MG63 (cell line): ENCODE results near the gene EPHB1. TPM values are rescaled to one million over a fixed set of nuclear protein-coding genes. Genes with fewer than 3 reads are reported as not detected.
"Not testable (repeated sequence)": the region's sequence is repeated elsewhere in the genome, so short reads cannot be mapped to it uniquely, and the experiment has no call there.

Source experiments
- DNase-seq: peaks from one replicate; pipeline ENCODE4 v3.0.0-alpha.2; 2020
- H3K27me3 ChIP-seq: fragments of 250-450 bp; sonication (Bioruptor Pico); 2 replicates; pipeline ENCODE4 v1.5.1; 2020; ENCODE audit warnings: mild to moderate bottlenecking, moderate library complexity
- H3K36me3 ChIP-seq: fragments of 250-450 bp; sonication (Bioruptor Pico); 2 replicates; pipeline ENCODE4 v1.5.1; 2020; ENCODE audit warnings: mild to moderate bottlenecking, moderate library complexity
- H3K4me3 ChIP-seq: fragments of 250-450 bp; sonication (Bioruptor Pico); 2 replicates; pipeline ENCODE4 v1.5.1; 2020; ENCODE audit warnings: mild to moderate bottlenecking, moderate library complexity
- H3K9me3 ChIP-seq: fragments of 250-450 bp; sonication (Bioruptor Pico); 2 replicates; pipeline ENCODE4 v1.5.1; 2020; ENCODE audit warnings: mild to moderate bottlenecking, moderate library complexity
- total RNA-seq: library from RNA; depleted of rRNA; stranded (reverse); fragments of >200 nt; shearing (Covaris generic); gene quantifications from 2 replicates; pipeline ENCODE4 v1.2.3, GENCODE V29; 2014; ENCODE audit warnings: low replicate concordance

EPHB1 gene
- total RNA-seq, 1 experiment from 2014 or later: not detected

GRCh38 chr3:135085652-135086436, 290.8 kb downstream of the EPHB1 start:
- Histone ChIP-seq H3K27me3 (peaks cover 8% of the 10 kb centered on the region), H3K4me3 (no peak overlapping the region), H3K9me3 (no peaks in the 10 kb centered on the region), H3K36me3 (no peaks in the 10 kb centered on the region)
- DNase-seq: no peak

GRCh38 chr3:135087782-135088181, 292.7 kb downstream of the EPHB1 start:
- Histone ChIP-seq H3K4me3 (no peak overlapping the region), H3K36me3 (no peaks in the 10 kb centered on the region), H3K27me3 (peaks cover 8% of the 10 kb centered on the region), H3K9me3 (no peaks in the 10 kb centered on the region)
- no peak for DNase-seq

- DNase-seq: no peak
- Histone ChIP-seq H3K9me3 (no peaks in the 10 kb centered on the region), H3K27me3 (peaks cover 8% of the 10 kb centered on the region), H3K4me3 (no peak overlapping the region), H3K36me3 (no peaks in the 10 kb centered on the region)
These were observed 294.4 kb downstream of the EPHB1 start for GRCh38 chr3:135089451-135089850.

GRCh38 chr3:135090020-135090717, 295.1 kb downstream of the EPHB1 start:
- Histone ChIP-seq H3K4me3 (no peak overlapping the region), H3K36me3 (no peaks in the 10 kb centered on the region), H3K9me3 (no peaks in the 10 kb centered on the region), H3K27me3 (peaks cover 8% of the 10 kb centered on the region)
- DNase-seq: no peak

- H3K36me3 ChIP-seq: no peaks in the 10 kb centered on the region
- H3K4me3 ChIP-seq: no peak overlapping the region
- DNase-seq: no peak
These were observed 296.9 kb downstream of the EPHB1 start for GRCh38 chr3:135091946-135092345.

GRCh38 chr3:135093121-135093520, 298.1 kb downstream of the EPHB1 start:
- Histone ChIP-seq H3K27me3 (peaks cover 8% of the 10 kb centered on the region), H3K9me3 (no peaks in the 10 kb centered on the region), H3K36me3 (no peaks in the 10 kb centered on the region), H3K4me3 (no peak overlapping the region)
- DNase-seq: no peak

More at GRCh38 chr3:135091946-135092345, 296.9 kb downstream of the EPHB1 start:
- no peaks in the 10 kb centered on the region for H3K9me3 ChIP-seq
- H3K27me3 ChIP-seq: peaks cover 8% of the 10 kb centered on the region

- Histone ChIP-seq H3K4me3 (no peak overlapping the region), H3K36me3 (no peaks in the 10 kb centered on the region), H3K9me3 (no peaks in the 10 kb centered on the region), H3K27me3 (no peaks in the 10 kb centered on the region)
- no peak for DNase-seq
These were observed 302.4 kb downstream of the EPHB1 start for GRCh38 chr3:135097276-135097946.

- no peaks in the 10 kb centered on the region for H3K36me3 ChIP-seq
- H3K4me3 ChIP-seq: no peak overlapping the region
- no peaks in the 10 kb centered on the region for H3K9me3 ChIP-seq
- DNase-seq: no peak
- H3K27me3 ChIP-seq: no peaks in the 10 kb centered on the region
These were observed 304.8 kb downstream of the EPHB1 start for GRCh38 chr3:135099734-135100355.

- no peak overlapping the region for H3K4me3 ChIP-seq
- H3K9me3 ChIP-seq: no peaks in the 10 kb centered on the region
- no peaks in the 10 kb centered on the region for H3K36me3 ChIP-seq
- DNase-seq: no peak
- H3K27me3 ChIP-seq: no peaks in the 10 kb centered on the region
These were observed 305.3 kb downstream of the EPHB1 start for GRCh38 chr3:135100366-135100765.

GRCh38 chr3:135103917-135104316, 308.9 kb downstream of the EPHB1 start:
- no peaks in the 10 kb centered on the region; the same call in 1 of the 2 replicates for H3K27me3 ChIP-seq
- DNase-seq: no peak
- no peaks in the 10 kb centered on the region for H3K36me3 ChIP-seq
- no peak overlapping the region for H3K4me3 ChIP-seq
- H3K9me3 ChIP-seq: no peaks in the 10 kb centered on the region

- H3K36me3 ChIP-seq: no peaks in the 10 kb centered on the region
- peak; percentile 17 for DNase-seq
- H3K27me3 ChIP-seq: no peaks in the 10 kb centered on the region; the same call in 1 of the 2 replicates
- no peak overlapping the region for H3K4me3 ChIP-seq
- H3K9me3 ChIP-seq: no peaks in the 10 kb centered on the region
These were observed 311.4 kb downstream of the EPHB1 start for GRCh38 chr3:135106445-135106844.

GRCh38 chr3:135107043-135107442, 312.0 kb downstream of the EPHB1 start:
- Histone ChIP-seq H3K9me3 (no peaks in the 10 kb centered on the region), H3K27me3 (no peaks in the 10 kb centered on the region; the same call in 1 of the 2 replicates), H3K4me3 (no peak overlapping the region), H3K36me3 (no peaks in the 10 kb centered on the region)
- no peak for DNase-seq

- DNase-seq: peak; percentile 2
These were observed 314.6 kb downstream of the EPHB1 start for GRCh38 chr3:135109681-135110080.

GRCh38 chr3:135114551-135114950, 319.5 kb downstream of the EPHB1 start:
- H3K36me3 ChIP-seq, DNase-seq, H3K9me3 ChIP-seq, H3K27me3 ChIP-seq, H3K4me3 ChIP-seq: not testable (repeated sequence)

More at GRCh38 chr3:135109681-135110080, 314.6 kb downstream of the EPHB1 start:
- no peaks in the 10 kb centered on the region for H3K9me3 ChIP-seq
- H3K4me3 ChIP-seq: no peak overlapping the region
- H3K36me3 ChIP-seq: no peaks in the 10 kb centered on the region
- no peaks in the 10 kb centered on the region; the same call in 1 of the 2 replicates for H3K27me3 ChIP-seq

GRCh38 chr3:135117977-135118376, 322.9 kb downstream of the EPHB1 start:
- DNase-seq: no peak
- Histone ChIP-seq H3K4me3 (no peak overlapping the region), H3K27me3 (no peaks in the 10 kb centered on the region; the same call in none of the 2 replicates), H3K36me3 (no peaks in the 10 kb centered on the region), H3K9me3 (no peaks in the 10 kb centered on the region)

- DNase-seq: no peak
- Histone ChIP-seq H3K36me3 (no peaks in the 10 kb centered on the region), H3K27me3 (no peaks in the 10 kb centered on the region; the same call in none of the 2 replicates), H3K9me3 (no peaks in the 10 kb centered on the region), H3K4me3 (no peak overlapping the region)
These were observed 323.7 kb downstream of the EPHB1 start for GRCh38 chr3:135118792-135119191.
